Measurements from ENCODE around the gene JMY. TPM values are rescaled to one million over a fixed set of nuclear protein-coding genes. Genes with fewer than 3 reads are reported as not detected.

The JMY gene
- total RNA-seq, 2 experiments from 2014 or later = 73.3 to 73.5 TPM

DNA sequence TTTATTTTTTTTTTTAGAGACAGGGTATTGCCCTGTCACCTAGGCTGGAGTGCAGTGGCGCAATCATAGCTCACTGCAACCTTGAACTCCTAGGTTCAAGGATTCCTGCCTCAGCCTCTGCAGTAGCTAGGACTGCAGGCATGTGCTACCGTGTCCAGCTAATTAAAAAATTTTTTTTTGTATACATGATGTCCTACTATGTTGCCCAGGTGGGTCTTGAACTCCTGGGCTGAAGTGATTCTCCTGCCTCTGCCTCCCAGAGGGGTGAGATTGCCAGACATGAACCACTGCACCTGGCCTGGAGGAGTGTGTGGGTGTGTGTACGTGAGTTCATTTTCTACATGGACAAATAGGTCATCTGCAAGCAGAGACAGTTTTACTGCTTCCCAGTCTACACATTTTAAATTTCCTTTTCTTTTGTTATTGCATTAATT, 33.8 kb downstream of the JMY start:
- ATAC-seq (ENCODE audit: poor library complexity) (no peak), DNase-seq (no peak)
- Histone ChIP-seq H3K27me3 (ENCODE audit: control insufficient read depth in 1 of 2, insufficient read depth in 2 of 2, low read length in 2 of 2) (no peaks in the 10 kb centered on the region), H3K9me3 (ENCODE audit: control insufficient read depth in 1 of 2, insufficient read depth in 1 of 2, low read length in 2 of 2) (no peaks in the 10 kb centered on the region), H3K36me3 (ENCODE audit: insufficient read depth, low read length) (no peaks in the 10 kb centered on the region), H3K4me3 (ENCODE audit: low read length) (no peak overlapping the region), H3K27ac (ENCODE audit: low read depth in 1 of 2, low read length in 2 of 2) (no peak overlapping the region), H3K4me1 (ENCODE audit: insufficient read depth, low read length) (peaks cover 3% of the 10 kb centered on the region)
- POLR2A ChIA-PET = interaction anchor here (1.2 kb wide), 1 partner anchor 33 kb away, joined by 3 read pairs; the partner anchor contains the start of gene JMY
- TF ChIP-seq, protein P1, sequence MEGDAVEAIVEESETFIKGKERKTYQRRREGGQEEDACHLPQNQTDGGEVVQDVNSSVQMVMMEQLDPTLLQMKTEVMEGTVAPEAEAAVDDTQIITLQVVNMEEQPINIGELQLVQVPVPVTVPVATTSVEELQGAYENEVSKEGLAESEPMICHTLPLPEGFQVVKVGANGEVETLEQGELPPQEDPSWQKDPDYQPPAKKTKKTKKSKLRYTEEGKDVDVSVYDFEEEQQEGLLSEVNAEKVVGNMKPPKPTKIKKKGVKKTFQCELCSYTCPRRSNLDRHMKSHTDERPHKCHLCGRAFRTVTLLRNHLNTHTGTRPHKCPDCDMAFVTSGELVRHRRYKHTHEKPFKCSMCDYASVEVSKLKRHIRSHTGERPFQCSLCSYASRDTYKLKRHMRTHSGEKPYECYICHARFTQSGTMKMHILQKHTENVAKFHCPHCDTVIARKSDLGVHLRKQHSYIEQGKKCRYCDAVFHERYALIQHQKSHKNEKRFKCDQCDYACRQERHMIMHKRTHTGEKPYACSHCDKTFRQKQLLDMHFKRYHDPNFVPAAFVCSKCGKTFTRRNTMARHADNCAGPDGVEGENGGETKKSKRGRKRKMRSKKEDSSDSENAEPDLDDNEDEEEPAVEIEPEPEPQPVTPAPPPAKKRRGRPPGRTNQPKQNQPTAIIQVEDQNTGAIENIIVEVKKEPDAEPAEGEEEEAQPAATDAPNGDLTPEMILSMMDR (IDR thresholded peaks at IDR 0.05) = no peak
- Mint-ChIP-seq H3K4me1 (ENCODE audit: low read depth) (peaks cover 66% of the 10 kb centered on the region), H3K27ac (no peak overlapping the region), H3K9me3 (peaks cover 2% of the 10 kb centered on the region), H3K36me3 (ENCODE audit: low read depth) (peaks cover 45% of the 10 kb centered on the region), H3K4me3 (no peak overlapping the region), H3K27me3 (no peaks in the 10 kb centered on the region)
- CTCF ChIA-PET = no interaction called here
- intact Hi-C loops (cut with DNase I, micrococcal nuclease) = no loop called here

- Mint-ChIP-seq H3K27me3 (no peaks in the 10 kb centered on the region), H3K36me3 (ENCODE audit: low read depth) (peaks cover 54% of the 10 kb centered on the region), H3K4me3 (no peak overlapping the region), H3K4me1 (ENCODE audit: low read depth) (peaks cover 58% of the 10 kb centered on the region), H3K9me3 (peaks cover 2% of the 10 kb centered on the region), H3K27ac (no peak overlapping the region)
- TF ChIP-seq, protein P1 (IDR thresholded peaks at IDR 0.05) = no peak
- POLR2A ChIA-PET = no interaction called here
- CTCF ChIA-PET = no interaction called here
- Histone ChIP-seq H3K4me1 (ENCODE audit: insufficient read depth, low read length) (peaks cover 3% of the 10 kb centered on the region), H3K27ac (ENCODE audit: low read depth in 1 of 2, low read length in 2 of 2) (no peak overlapping the region), H3K9me3 (ENCODE audit: control insufficient read depth in 1 of 2, insufficient read depth in 1 of 2, low read length in 2 of 2) (no peaks in the 10 kb centered on the region), H3K36me3 (ENCODE audit: insufficient read depth, low read length) (peaks cover 4% of the 10 kb centered on the region), H3K27me3 (ENCODE audit: control insufficient read depth in 1 of 2, insufficient read depth in 2 of 2, low read length in 2 of 2) (no peaks in the 10 kb centered on the region), H3K4me3 (ENCODE audit: low read length) (no peak overlapping the region)
- intact Hi-C loops (cut with DNase I, micrococcal nuclease) = no loop called here
- ATAC-seq (ENCODE audit: poor library complexity) (no peak), DNase-seq (no peak)
These were observed 37.4 kb downstream of the JMY start for GRCh38 chr5:79273341-79273740.

DNA sequence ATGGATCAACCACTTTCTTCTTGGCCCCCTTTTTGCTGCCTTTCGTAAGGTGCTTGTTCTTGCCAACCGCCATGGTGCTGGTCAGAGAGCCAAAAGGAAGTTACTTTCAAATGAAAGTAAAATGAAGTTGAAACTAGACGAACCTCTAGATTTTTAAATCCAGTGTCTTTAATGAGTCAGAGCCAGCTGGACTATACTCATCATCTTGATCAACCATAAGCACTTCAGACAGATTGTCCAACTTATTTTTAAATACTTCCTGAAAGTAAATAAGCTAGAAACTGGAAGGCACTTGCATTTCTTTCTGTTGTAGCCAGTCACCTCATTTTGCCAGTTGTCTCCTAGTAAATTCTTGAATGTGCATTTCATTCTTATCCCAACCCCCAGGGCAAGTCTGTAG, 48.9 kb downstream of the JMY start:
- Histone ChIP-seq H3K4me1 (ENCODE audit: insufficient read depth, low read length) (no peaks in the 10 kb centered on the region), H3K27me3 (ENCODE audit: control insufficient read depth in 1 of 2, insufficient read depth in 2 of 2, low read length in 2 of 2) (no peaks in the 10 kb centered on the region), H3K27ac (ENCODE audit: low read depth in 1 of 2, low read length in 2 of 2) (no peak overlapping the region), H3K4me3 (ENCODE audit: low read length) (no peak overlapping the region), H3K36me3 (ENCODE audit: insufficient read depth, low read length) (peaks cover 30% of the 10 kb centered on the region), H3K9me3 (ENCODE audit: control insufficient read depth in 1 of 2, insufficient read depth in 1 of 2, low read length in 2 of 2) (no peaks in the 10 kb centered on the region)
- POLR2A ChIA-PET = no interaction called here
- H3K27ac Mint-ChIP-seq = no peak overlapping the region
- H3K36me3 Mint-ChIP-seq (ENCODE audit: low read depth) = peaks cover 78% of the 10 kb centered on the region
- ATAC-seq (ENCODE audit: poor library complexity) (no peak), DNase-seq (no peak)
- CTCF ChIA-PET = no interaction called here
- peaks cover 21% of the 10 kb centered on the region for H3K4me1 Mint-ChIP-seq (ENCODE audit: low read depth)
- H3K9me3 Mint-ChIP-seq = no peaks in the 10 kb centered on the region
- TF ChIP-seq, protein P1 (IDR thresholded peaks at IDR 0.05) = no peak
- intact Hi-C loops (cut with DNase I, micrococcal nuclease) = no loop called here
- no peaks in the 10 kb centered on the region for H3K27me3 Mint-ChIP-seq
- H3K4me3 Mint-ChIP-seq = no peak overlapping the region

Data from CD4-positive, alpha-beta T cell (primary cell).